HG02970 (cell line): ENCODE results near the gene IGSF3.

Experiments
- ATAC-seq: cut with Tn5 transposase; IDR thresholded peaks from one replicate; pipeline ENCODE4 v1.9.1; 2021; ENCODE audit warnings: mild to moderate bottlenecking, moderate library complexity, moderate number of reproducible peaks; ENCODE audit not compliant: unreplicated experiment, low FRiP score

The IGSF3 gene

DNA sequence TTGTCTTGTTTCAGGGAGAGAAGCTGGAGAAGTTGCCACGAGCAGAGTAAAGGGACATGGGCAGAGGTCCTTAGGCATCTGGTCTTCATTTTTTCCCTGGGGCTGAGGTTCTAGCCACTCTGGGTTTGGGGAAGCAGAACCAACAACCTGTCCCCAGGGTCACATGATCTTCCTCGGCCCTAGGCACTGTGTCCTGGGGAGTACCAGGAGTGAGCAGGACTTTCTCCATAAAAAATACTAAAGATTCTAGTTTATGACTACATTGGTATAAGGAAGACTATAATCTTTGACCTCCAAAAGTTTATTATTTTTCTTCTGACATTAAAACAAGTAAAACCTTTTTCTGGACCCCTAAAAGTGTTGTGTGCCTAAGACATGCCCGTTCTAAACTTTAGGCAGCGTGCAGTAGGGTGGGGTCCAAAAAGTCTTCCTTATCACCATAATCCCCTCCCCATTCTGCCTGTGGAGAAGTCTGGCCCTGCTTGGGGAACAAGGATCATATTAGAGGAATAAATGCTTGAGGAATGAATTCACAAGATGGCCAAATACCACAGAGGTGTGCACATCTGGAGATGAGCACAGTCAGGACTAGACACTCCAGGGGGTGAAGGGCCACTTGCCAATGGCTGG is 19.3 kb upstream of the IGSF3 start:
- ATAC-seq = no peak

- ATAC-seq = no peak
These were observed 18.6 kb upstream of the IGSF3 start for GRCh38 chr1:116686175-116686574.

- ATAC-seq = no peak
These were observed 17.0 kb upstream of the IGSF3 start for GRCh38 chr1:116684575-116684974.

- no peak for ATAC-seq
These were observed 15.2 kb upstream of the IGSF3 start for GRCh38 chr1:116682641-116683221.

DNA sequence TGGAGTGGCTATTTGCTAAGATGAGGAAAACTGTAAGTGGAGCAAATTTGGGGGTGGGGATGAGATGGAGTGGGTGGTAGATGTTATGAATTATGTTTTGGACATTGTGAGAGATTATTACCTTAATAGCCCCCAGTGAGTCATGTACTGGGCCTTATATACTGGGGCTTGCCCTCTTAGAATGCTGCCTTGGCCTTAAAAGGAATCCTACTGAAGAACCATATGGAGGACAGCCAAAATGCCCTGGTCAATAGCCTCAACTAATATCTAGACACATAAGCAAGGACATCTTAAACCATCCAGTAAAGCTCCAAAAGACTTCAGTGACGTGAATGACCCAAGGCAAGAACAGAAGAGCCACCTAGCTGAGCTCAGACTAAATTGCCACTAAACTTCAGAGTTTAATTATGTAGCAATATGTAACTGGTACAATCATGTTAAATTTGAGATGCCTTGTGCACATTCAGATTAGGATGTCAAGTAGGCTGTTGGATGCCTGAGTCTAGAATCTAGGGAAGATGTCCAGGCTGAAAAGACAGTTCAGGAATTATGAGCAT is 13.9 kb upstream of the IGSF3 start:
- no peak for ATAC-seq

DNA sequence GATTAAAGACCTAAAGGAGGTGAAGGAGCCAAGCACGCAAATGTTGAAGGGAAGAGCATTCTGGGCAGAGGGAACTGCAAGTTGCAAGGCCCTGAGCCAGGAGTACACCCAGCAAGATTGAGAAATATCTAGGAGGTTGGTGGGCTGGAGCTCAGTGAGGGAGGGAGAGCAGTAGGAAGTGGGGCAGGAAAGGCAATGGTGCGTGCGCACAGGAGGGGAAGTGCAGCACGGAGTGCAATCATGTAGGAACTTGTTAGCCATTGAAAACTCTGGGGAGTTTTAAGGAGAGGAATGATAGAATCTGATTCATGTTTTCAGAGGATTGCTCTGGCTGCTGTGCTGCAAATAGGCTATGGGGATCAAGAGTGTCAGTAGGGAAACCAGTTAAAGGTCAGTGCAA is 13.2 kb upstream of the IGSF3 start:
- no peak for ATAC-seq

DNA sequence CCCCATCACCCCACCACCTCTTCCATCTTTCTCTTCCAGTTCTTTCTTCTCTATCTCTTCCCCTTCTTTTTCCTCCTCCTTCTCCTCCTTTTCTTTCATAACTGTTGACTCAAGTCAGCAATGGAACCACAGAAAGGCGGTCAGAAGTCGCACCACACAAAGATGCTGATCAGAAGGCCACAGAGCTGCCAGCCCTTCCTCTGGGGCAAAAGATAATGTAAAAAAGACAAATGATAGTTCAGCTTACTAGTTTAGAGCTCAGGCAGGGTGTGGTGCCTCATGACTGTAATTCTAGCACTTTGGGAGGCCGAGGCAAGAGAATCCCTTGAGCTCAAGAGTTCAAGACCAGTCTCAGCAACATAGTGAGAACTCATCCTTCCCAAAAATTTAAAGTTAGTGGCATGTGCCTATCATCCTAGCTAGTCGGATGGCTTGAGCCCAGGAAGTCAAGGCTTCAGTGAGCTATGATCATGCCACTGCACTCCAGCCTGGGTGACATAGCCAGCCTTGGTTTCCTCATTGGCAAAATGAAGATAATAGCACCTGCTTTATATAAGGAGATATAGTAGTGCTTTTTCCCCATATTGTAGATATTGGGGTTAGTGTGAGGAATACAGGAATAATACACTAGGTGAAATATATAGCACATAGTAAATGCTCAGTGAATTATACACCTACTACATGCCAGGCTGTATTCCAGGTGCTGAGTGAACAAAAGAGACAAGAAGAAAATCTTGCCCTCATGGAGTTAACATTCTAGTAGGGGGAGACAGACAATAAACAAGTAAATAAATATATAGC is 12.5 kb upstream of the IGSF3 start:
- no peak for ATAC-seq

DNA sequence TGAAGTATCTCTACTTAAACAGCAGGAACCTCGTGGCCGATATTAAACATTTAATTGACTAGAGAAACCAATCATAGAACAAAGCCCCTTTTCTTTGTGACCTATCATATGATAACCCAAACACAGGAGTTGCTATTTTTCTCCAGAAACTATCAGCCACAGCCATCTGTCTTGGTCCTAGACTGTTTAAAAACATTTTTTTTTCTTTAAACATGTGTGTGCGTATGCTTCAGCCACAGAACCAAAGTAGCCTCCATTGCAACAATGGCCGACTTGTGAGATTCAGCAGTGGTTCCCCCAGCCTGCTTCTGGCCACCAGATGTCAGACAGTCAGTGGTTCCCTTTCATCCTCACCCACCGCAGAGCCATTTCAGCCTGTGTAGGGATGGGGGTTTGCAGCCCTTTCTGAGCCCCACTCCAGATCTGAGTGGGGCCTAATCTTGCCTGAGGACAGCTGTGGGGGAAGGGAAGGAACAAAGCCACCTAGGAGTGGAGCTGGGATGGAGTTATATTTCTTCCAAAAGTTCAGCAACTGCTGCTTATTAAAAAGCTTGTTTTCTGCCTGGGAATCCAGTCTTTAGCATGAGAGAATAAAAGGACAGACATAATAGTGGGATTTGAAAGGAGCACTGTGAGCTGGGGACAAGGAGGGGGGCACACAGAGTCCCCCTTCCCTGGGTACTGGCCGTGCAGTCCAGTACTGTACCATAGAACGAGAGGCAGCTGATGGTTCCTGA is 11.7 kb upstream of the IGSF3 start:
- ATAC-seq = no peak

- ATAC-seq = no peak
These were observed 11.2 kb upstream of the IGSF3 start for GRCh38 chr1:116678732-116679090.

GRCh38 chr1:116677474-116678062 is 10.0 kb upstream of the IGSF3 start:
- no peak for ATAC-seq

DNA sequence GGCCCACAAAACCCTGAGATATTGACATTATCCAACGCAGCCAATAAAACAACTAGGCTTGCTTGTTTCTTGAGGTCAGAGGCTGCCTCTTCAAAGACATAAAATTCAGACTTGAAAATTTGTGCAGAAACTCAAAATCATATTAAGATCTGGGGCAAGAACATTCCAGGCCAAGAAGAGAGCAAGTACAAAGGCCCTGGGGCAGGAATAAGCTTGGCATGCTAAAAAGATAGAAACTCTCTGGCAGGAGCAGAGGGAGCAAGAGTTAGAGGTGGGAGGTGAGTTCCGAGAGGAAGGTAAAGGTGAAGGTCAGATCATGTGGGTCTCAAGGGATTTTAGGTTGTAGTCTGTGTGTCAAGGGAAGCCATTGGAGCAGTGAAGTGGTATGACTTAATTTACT is 8.8 kb upstream of the IGSF3 start:
- no peak for ATAC-seq

- ATAC-seq = no peak
These were observed 7.2 kb upstream of the IGSF3 start for GRCh38 chr1:116674751-116675150.

DNA sequence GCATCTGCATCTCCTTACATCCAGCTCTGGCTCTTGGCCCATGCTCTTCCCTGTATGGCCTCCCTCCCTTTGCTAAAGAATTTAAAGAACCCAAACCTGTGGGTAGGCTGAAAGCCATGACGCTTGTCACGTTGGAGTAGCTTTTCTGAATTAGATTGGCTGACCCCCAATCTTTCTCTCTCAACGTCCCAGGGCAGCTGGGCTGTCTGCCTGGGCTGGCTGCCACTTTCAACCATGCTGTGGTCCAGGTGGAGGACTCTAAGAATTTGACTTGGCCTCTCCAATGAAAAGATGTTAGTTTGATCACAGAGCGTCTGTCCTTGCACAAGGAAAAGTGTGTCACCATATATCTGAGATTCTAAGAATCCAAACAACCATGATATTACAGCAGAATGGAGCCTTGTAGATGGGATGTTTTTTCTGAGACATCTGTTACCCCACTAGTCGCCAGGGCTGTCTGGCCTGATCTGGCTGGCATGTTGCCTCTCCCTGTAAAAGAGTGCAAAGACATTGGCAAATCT is 6.5 kb upstream of the IGSF3 start:
- ATAC-seq = no peak

GRCh38 chr1:116671912-116672311 is 4.4 kb upstream of the IGSF3 start:
- no peak for ATAC-seq

DNA sequence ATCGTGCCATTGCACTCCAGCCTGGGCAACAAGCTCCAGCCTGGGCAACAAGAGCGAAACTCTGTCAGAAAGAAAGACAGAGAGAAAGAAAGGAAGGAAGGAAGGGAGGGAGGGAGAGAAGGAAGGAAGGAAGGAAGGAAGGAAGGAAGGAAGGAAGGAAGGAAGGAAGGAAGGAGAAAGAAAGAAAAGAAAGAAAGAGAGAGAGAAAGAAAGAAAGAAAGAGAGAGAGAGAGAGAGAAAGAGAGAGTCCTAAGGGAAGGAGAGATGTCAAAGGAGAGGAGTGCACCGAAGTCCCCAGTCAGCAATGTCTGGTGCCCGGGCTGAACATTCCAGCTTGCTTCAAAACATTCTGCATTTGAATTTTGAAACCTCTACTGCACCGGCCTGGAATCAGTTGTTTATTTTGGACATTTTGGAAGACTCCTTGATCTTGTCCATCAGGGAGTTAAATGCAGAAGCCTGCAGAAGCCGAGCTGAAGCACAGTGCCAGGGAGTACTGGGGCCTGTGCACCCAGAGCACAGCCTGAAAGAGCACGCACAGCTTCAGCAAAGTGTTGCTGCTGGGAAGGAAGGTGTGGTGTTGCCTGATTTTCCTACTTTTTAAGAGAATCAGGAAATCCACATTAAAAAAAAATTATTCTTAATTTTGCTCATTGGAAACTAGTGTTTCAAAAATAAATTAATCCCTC is 3.7 kb upstream of the IGSF3 start:
- ATAC-seq = no peak

GRCh38 chr1:116668277-116668676 is 744 bp upstream of the IGSF3 start:
- no peak for ATAC-seq

- ATAC-seq = no peak
These were observed 407 bp downstream of the IGSF3 start for GRCh38 chr1:116667078-116667574.

DNA sequence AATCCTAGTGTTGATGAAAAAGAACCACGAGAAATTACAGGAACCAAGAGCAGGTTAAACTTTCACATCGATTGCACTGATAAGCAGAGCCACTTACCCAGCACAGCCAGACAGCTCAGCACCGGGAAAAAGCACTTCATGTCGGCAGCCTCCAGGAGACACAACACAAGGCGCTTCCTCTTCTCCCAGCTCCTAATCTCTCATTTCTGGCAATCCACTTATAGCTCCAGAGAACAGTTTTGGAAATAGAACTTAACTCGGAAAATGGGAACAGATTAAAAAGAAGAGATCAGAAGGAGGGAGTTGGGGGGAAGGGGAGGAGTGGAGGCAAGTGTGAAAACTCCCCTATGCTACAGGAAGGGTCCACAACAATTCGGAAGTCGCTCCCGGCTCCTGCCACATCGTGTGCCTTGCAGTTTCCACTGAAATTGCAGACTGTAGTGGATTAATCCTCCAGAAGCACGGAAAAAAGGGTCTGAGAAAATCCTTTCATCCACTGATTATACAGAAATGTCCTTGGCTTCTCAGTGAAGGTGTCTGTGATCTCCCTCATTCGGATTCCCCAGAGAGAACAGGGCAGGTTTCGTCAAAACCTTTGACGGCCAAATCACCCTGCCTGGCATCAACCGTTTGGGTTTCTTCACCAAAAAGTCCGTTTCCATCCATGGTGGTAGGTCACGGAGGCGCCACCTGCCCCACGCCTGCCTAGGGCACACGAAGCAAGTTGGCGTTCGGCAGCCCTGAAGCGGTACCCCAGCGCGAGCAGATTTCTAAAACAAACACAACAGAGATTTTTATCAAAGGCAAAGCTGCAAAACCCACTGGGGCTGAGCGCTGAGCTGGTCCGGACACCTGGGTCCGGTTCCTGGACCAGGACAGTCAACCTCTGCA is 1.1 kb downstream of the IGSF3 start:
- ATAC-seq = no peak

DNA sequence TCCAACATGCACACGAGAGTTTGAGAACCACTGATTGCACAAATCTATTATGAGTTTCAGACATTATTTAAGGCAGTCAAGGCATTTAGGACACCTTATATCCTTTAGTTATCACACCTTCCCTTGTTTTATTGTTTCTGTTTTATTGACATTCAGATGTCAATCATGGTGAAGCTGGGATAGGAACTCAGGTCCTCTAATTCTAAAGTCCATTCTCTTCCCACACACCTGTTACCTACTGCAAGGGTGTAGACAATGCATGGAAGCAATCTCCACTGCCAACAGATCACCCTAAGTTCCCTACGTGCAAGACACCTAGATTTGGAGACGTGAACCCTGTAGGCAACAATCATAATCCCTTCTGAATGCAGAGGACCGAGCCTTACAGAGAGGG is 2.6 kb downstream of the IGSF3 start:
- no peak for ATAC-seq
